Hindlimb muscle (tissue), 1 donor: ENCODE data around the gene CREB5. TPM values are rescaled to one million over a fixed set of nuclear protein-coding genes. Genes with fewer than 3 reads are reported as not detected.

Experiments
- DNase-seq: peaks from one replicate; pipeline ENCODE4 v3.0.0-alpha.2; 2013
- polyA plus RNA-seq: library from polyadenylated mRNA; unstranded; fragments of 120-200 nt; gene quantifications from one replicate; pipeline ENCODE4 v1.2.1, GENCODE V29; 2013; ENCODE audit not compliant: insufficient read length

The CREB5 gene
- polyA plus RNA-seq, 1 donor = 24.4 TPM

- no peak for DNase-seq
These were observed 206.1 kb downstream of the CREB5 start for GRCh38 chr7:28618383-28618782.

DNA sequence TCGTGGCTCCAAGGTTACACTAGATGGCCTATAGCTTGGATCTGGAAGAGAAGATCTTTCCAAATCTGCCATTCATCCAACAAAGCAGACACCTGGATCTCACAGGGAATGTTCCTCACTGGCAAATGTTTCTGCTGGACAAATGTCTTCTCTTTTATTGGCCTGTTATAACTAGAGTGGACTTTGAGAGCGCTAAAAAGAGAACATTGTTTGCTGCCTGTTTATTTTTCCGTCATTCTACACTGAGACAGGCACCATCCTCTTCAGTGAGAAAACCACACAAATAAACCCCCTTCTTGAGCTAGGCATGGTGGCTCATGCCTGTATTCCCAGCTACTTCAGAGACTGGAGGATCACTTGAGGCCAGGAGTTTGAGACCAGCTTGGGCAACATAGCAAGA is 206.9 kb downstream of the CREB5 start:
- DNase-seq = no peak

DNA sequence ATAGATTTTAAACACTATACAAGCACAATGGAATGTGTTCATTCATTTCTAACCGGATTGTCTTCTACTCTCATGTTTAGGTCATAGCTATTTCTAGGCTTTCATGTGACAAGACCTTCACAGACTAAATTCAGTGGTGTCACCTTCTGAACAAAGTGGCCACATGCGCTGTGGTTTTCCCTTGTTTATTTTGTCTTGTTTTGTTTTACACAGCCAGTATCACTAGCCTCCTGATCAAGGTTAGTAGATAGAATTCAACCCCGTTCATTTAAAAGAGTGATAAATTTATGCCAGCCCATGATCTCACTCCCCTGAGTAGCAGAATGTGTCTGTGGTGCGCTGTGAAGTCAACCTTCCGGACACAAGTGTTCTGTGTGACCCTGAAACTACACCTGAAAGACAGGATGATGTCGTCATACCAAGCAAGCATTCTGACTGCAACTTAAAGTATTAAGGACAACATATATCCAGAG is 209.1 kb downstream of the CREB5 start:
- no peak for DNase-seq

- DNase-seq = no peak
These were observed 210.9 kb downstream of the CREB5 start for GRCh38 chr7:28623105-28623730.

GRCh38 chr7:28623863-28624262 is 211.5 kb downstream of the CREB5 start:
- DNase-seq = no peak

DNA sequence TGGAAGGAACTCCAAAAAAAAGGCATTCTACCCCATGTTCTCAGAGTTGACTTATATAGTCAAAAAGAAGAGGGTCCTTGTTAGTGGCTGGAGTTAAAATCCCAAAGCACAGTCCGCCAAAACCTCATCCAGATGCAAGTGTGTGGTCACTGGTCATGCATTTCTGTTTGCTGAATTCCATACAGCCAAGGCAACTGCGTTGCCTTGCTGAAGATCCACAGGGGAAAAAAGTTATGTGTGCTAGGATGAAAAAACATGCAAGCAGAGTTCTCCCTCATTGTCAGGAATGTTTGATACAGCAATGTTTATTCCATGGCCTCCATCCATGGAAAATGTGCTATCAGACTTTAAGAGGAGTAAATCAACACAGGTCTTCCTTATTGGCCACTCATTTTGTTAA is 213.1 kb downstream of the CREB5 start:
- DNase-seq = peak; percentile 64

DNA sequence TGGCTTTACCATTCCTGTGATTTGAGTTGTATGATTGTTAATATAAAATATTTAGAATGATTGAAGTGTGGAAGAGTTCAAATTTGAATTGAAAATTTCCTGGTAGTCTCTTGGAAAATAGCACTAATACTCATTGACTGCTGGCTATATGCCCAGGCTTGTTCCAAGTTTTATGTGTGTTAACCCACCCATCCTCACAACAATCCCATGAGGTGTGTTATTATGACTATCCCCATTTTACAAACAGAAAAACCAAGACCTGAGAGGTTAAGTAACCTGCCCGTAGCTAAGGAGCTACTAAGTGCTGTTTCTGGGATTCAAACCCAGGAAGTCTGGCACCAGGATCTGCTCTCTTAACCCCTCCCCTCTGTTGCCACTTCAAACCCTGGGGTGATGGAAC is 213.9 kb downstream of the CREB5 start:
- no peak for DNase-seq

GRCh38 chr7:28626624-28627262 is 214.4 kb downstream of the CREB5 start:
- DNase-seq = peak; percentile 60

DNA sequence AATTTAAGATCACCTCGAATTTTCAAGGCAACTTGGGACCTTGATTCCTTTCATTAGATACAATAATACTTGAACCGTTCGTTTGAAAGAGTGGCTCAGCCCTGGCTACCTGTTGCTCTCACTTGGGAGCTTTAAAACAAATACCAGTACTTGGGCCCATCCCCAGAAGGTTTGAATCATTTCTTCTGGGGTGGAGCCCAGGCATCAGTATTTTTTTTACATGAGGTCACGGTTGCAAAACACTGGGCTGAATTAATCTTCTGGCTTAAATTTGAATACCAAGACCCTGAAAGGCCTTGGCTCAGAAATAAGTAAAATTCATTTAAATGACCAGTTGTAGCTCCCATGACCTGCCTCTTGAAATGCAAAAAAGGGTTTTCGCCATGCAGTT is 214.9 kb downstream of the CREB5 start:
- no peak for DNase-seq

DNA sequence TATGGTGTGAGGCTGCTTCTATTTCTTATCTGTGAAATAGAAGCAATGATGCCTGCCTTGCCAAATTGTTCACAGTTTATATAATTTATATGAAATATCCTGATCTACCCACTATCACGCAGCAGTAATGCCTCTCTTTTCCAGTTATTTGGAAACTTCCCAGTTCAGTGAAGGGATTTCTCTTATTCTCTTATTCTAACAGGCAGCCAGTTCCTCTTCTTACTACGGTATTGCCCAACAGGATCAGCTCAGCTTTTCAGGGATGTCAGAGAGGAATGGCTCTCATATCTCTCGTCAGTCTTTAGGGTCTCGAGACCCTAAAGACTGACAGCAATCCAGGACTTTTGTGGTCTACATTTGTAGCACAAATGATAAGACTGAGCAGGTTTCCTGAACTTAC is 215.6 kb downstream of the CREB5 start:
- DNase-seq = no peak

DNA sequence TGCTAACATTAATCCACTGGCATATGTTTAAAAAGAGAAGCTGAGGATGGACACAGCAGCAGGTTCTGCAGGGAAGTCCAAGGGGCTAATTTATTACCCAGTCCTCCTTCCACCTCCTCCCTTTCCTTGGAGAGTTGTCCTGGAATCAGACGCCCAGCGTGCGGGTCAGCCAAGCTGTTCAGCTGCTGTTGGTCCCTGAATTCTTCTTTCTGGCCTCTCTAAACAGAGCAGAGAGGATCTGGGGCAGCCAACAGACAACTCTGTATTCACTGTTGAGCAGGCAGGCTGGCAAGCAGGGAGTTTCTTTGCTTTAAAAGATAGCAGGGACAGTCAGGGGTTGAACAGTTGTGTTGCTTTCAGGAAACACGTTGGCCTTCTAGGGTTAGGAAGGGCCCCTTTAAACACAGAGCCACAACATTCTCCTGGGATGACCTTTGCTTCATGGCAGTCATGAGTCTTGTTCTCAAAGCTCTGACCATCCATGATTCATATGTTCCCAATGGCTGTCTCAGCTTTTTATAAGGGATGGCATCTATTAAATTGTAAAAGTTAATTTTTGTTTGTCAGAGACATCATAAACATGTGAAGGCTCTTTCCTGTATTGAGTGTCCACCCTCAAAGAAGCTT is 217.0 kb downstream of the CREB5 start:
- DNase-seq = peak; percentile 70

DNA sequence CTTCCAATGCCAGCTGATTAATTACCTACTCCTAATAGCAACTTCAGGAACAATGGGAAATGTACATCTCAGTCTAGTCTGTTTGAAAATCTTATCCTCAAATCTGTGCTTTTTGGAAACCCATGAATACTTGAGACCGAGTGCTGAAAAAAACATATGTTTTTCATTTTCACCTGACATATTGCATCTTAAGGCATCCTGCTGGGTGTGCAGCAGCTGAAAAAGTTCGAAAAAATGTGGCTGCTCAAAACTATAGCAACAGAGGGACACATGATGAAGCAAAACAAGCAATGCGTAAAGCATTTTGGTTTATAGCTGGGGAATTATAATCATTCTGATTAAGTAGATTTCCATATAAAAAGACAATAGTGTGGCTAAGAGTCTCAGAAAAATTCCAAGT is 218.0 kb downstream of the CREB5 start:
- DNase-seq = peak; percentile 58

DNA sequence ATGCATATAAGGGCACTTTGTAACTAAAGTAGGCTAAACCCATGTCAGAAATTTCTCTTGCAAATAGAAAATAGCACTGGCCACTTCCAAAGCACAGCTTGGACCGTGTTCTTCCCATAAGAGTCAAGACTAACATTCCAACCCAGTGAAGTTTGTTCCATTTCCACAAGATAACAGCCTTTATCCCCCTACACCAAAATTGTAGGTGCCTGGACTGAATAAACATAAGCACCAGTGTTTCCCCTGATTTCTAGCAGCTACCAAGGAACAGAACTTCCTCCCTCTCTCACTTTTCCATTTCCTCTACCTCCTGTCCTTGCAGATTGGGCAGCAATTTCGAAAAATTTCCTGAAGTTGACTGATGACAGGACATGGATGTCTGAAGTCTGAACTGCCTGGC is 219.7 kb downstream of the CREB5 start:
- no peak for DNase-seq

DNA sequence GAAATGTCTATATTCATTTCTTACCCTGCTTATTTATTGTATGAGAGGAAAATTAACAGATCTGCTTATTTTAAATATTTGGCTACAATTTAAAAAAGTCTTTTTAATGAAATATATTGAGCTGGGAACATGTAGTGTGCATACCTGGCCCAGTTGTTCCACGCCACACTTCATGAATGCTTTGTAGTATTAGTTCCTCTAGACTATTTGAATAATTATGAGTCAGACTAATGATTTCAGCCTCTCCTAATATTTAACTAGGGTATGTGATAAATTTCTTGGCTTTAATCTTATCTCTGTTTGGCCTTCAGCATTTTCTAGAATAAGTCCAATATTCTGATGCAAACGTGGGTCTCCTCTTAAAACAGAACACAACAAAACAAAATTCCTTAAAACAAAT is 226.6 kb downstream of the CREB5 start:
- no peak for DNase-seq

DNA sequence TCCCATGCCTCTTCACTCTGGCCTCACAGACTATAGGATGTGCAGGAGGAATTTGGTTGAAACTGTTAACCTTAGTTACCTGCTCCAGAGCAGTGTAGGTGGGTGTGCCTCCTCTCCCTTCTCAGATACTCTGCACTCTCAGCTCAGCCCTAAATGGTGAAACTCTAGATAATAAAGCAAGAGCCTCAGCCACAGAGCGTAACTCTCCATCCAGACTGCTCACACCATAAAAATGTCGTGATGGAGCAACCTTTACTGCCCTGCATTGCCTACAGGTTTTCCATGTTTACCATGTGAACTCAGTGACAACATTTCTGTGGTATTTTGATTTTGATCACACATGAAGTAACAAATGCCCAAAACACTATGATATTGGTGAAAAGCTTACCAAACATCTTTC is 227.7 kb downstream of the CREB5 start:
- no peak for DNase-seq

- DNase-seq = no peak
These were observed 229.6 kb downstream of the CREB5 start for GRCh38 chr7:28641752-28642545.

DNA sequence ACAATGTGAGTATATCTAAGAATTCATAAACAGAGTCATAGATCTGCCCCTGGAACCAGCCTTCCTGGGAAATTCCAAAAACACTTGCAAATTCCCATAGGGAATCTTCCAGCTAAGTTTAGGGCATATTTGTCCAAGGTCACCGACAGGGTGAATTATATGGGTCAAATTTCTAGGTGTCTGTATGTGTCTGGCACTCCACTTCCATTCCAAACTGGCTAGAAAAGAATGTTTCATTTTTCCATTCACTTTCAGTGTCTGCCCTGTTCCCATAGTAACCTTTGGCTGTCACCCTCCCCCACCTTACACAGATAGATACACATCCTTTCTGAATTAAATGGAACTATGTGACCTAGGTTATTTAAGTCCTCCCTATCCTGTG is 230.9 kb downstream of the CREB5 start:
- DNase-seq = no peak

DNA sequence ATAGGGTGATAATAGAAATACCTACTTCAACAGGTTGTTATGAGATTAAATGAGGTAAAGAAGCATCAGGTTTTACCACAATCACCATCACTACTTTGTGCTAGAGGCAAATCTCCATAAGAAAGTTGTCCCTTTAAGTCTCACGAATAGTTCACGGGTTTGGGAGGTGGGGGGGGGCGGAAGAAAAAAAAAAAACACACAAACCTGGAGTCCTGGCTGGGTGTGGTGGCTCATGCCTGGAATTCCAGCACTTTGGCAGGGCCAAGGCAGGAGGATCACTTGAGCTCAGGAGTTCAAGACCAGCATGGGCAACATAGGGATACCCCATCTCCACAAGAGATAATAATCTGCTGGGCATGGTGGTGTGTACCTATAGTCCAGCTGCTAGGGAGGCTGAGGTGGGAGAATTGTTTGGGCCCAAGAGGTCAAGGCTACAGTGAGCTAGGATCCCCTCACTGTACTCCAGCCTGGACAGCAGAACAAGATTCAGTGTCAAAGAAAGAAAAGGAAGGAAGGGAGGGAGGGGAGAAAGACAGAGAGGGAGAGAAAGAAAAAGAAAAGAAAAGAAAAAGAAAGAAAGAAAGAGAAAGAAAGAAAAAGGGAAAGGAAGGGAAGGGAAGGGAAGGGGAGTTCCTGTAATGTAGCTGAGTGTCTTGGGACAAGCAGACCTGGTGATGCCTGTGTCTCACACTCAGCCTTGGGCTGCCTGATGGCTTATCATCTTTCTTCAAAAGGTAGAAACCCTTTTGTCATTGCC is 231.4 kb downstream of the CREB5 start:
- no peak for DNase-seq

DNA sequence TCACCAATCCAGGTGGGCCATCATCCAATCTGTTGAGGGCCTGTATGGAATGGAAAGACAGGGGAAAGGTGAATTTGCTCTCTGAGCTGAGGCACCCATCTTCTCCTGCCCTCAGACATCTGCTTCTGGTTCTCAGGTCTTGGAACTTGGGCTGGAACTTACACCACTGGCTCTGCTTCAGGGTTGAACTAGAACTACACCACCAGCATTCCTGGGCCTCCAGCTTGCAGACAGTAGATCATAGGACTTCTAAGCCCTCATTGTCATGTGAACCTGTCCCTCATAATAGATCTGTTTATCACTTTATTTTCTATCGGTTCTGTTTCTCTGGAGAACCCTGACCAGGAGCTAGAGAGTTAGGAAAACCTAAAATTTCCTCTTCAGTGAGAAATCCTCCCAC is 233.5 kb downstream of the CREB5 start:
- DNase-seq = no peak

DNA sequence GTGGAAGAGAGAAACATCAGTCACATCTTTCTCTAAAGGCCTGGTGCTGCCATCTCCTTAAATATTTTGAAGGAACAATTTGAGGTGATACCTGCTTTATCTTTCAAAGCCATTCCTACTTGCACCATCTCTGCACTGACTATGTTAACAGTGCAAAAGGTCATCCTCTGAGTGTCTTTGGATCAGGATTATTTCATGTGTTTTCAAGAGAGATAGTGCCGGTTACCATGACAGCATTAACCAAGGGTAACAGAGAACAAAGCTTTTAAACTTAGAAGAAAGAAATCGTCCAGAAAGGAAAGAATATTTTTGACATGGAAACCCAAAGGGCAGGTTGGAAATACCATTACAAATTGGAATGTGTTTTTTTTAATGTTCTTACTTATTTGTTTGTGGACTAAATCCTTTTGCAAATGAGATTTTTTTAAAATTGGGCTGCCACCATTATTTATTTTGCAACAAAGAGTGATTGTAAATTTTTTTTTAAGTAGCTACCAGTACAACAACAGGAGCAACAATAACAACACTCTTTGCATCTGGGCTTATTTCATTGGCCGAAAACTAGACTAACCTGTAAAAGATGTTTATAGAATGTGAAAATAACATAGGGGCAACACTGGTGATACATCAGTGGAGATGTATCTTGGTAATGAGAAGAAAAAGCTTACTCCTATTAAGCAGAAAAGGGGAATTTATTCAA is 234.2 kb downstream of the CREB5 start:
- DNase-seq = no peak

DNA sequence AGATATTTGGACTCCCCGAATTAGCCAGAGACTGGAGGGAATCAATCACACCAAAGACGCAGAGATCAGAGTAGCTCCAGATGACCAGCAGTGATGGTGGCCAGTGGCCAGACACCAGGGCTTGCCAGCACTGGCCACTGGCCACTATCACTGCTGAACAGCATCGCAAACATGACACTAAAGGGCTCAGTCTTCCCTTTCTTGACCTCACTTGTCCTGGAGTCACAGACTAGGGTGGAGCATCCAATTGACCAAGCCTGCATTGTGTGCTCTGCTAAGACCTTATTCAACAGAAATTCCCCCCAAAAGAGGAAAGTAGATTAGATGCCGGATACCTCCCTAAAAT is 234.7 kb downstream of the CREB5 start:
- DNase-seq = no peak

GRCh38 chr7:28649189-28649588 is 236.9 kb downstream of the CREB5 start:
- DNase-seq = no peak
